Effector CD8-positive, alpha-beta T cell (primary cell): ENCODE data around the gene PROCA1.
A peak's percentile ranks its signal among the peaks of the same experiment; 100 is the strongest.
"Not testable (repeated sequence)": the region's sequence is repeated elsewhere in the genome, so short reads cannot be mapped to it uniquely, and the experiment has no call there.

Experiments used
- DNase-seq: peaks from one replicate; lab custom pipeline; 2025; lab: John Stamatoyannopoulos, UW

Gene PROCA1

GRCh38 chr17:28669918-28670317 lies 41.8 kb downstream of the PROCA1 start:
- DNase-seq: no peak

GRCh38 chr17:28667870-28668269 lies 43.8 kb downstream of the PROCA1 start:
- DNase-seq: no peak

GRCh38 chr17:28665994-28666393 lies 45.7 kb downstream of the PROCA1 start:
- DNase-seq: no peak

- no peak for DNase-seq
Measured at GRCh38 chr17:28663723-28664122, 48.0 kb downstream of the PROCA1 start.

DNA sequence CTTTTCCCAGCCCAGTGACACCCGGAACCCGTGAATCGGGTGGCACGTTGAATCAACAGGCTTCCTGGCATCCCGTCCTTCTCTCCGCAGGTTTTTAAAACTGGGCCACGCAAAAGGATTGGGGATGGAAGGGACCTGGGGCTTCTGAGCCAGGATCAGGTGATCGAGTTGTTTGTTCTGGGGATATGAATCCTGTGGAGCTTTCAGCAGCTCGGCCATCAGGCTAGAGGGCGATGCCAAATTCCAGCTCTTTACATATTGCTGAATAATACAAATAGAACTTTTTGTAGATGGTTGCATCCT lies 49.2 kb downstream of the PROCA1 start:
- DNase-seq: no peak

DNA sequence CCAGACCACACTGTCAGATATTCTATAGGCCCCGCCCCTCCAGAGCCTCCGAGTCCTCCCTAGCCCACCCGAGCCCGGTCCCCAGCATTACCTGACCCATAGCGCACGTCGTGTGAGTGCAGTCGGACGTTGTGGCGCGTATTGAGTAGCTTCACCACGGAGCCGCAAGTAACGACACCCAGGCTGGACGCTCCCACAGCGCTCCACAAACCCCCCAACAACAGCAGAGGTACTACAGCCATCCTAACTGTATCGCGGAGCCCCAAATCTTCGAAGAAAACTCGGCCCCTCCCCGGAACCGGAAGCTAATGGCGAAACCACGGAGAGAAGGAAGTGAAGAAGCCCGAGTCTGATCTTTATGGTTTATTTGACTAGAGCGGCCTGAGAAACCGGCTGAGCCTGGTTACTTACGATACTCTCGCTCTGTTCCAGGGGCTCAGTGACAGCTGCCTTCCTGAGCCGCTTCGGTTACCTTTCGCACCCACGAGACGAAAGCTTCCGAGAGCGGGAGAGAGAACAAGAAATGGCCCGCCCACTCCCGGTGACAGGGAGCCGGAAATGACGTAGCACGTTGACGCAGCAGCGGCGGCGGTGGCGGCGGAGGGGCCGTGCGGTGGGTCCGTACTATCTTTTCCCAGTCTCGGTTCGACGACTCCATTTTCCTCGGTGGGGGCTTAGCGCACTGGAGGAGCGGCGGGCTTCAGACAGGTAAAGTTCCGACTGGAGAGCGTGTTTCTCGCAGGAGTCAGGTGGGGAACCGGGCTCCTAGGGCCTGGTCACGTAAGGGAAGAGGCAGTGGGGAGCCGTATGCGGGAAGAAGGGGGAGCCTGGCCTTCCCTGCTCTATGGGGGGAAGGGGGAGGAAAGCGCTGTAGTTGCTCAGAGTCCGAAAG lies 49.8 kb downstream of the PROCA1 start, which contains the start of the genes SDF2 and SUPT6H:
TSS of gene SDF2 (minus strand) at position 272 of the 892 bp plus-strand sequence. CDS start at position 242, 30 bp downstream.
TSS of gene SUPT6H (plus strand) at position 571 of the 892 bp plus-strand sequence. CDS start 11,197 bp downstream, outside the sequence.
- DNase-seq: peak; percentile 87

DNA sequence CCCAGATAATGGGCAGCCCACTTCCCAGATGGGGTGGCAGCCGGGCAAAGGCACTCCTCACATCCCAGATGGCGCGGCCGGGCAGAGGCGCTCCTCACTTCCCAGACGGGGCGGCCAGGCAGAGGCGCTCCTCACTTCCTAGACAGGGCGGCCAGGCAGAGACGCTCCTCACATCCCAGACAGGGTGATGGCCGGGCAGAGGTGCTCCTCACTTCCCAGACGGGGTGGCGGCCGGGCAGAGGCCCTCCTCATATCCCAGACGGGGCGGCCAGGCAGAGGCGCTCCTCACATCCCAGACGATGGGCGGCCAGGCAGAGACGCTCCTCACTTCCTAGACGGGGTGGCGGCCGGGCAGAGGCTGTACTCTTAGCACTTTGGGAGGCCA lies 52.2 kb downstream of the PROCA1 start:
- not testable (repeated sequence) for DNase-seq

GRCh38 chr17:28658766-28659496 lies 52.8 kb downstream of the PROCA1 start:
- not testable (repeated sequence) for DNase-seq

GRCh38 chr17:28658342-28658741 lies 53.3 kb downstream of the PROCA1 start:
- DNase-seq: not testable (repeated sequence)

DNA sequence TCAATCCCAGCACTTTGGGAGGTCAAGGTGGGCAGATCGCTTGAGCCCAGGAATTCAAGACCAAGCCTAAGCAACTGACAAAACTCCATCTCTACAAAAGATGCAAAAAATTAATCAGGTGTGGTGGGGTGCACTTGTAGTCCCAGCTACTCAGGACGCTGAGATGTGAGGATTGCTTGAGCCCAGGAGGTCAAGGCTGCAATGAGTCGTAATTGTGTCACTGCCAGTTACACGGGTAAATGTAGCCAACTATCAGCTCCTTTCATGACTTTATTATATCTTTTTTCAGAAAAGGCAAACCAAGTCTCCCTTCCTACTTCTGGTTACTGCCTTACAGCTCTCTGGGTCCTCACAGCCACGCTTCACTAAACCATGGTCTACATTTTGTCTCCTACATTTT lies 53.9 kb downstream of the PROCA1 start:
- no peak for DNase-seq

- DNase-seq: no peak
Measured at GRCh38 chr17:28655160-28655559, 56.5 kb downstream of the PROCA1 start.
